ENCODE data around the gene FAU. TPM values are rescaled to one million over a fixed set of nuclear protein-coding genes. Genes with fewer than 3 reads are reported as not detected.

Gene FAU
- total and polyA plus RNA-seq, 2 of the 13 experiments (the other 11 are each of a cell fraction or from before 2014, with no cell fraction given): 374 to 869 TPM

GRCh38 chr11:65095974-65096806 lies 25.7 kb downstream of the FAU start, which contains the start of gene VPS51 (continued):
- TF ChIP-seq, protein P1, sequence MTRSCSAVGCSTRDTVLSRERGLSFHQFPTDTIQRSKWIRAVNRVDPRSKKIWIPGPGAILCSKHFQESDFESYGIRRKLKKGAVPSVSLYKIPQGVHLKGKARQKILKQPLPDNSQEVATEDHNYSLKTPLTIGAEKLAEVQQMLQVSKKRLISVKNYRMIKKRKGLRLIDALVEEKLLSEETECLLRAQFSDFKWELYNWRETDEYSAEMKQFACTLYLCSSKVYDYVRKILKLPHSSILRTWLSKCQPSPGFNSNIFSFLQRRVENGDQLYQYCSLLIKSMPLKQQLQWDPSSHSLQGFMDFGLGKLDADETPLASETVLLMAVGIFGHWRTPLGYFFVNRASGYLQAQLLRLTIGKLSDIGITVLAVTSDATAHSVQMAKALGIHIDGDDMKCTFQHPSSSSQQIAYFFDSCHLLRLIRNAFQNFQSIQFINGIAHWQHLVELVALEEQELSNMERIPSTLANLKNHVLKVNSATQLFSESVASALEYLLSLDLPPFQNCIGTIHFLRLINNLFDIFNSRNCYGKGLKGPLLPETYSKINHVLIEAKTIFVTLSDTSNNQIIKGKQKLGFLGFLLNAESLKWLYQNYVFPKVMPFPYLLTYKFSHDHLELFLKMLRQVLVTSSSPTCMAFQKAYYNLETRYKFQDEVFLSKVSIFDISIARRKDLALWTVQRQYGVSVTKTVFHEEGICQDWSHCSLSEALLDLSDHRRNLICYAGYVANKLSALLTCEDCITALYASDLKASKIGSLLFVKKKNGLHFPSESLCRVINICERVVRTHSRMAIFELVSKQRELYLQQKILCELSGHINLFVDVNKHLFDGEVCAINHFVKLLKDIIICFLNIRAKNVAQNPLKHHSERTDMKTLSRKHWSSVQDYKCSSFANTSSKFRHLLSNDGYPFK (CRISPR knock-in tag; IDR thresholded peaks at IDR 0.05; ENCODE audit: borderline replicate concordance): peak; percentile 100
- no peak; the same call in 1 of the 2 replicates for TF ChIP-seq AFF4 (CRISPR knock-in tag; IDR thresholded peaks at IDR 0.05)
- TF ChIP-seq XRCC5 (optimal IDR thresholded peaks at IDR 0.05; ENCODE audit: low read length): peak; percentile 99
- no peak; the same call in 1 of the 2 replicates for TF ChIP-seq ZNF737 (CRISPR knock-in tag; IDR thresholded peaks at IDR 0.05; ENCODE audit: borderline replicate concordance)
- TF ChIP-seq, protein P2, sequence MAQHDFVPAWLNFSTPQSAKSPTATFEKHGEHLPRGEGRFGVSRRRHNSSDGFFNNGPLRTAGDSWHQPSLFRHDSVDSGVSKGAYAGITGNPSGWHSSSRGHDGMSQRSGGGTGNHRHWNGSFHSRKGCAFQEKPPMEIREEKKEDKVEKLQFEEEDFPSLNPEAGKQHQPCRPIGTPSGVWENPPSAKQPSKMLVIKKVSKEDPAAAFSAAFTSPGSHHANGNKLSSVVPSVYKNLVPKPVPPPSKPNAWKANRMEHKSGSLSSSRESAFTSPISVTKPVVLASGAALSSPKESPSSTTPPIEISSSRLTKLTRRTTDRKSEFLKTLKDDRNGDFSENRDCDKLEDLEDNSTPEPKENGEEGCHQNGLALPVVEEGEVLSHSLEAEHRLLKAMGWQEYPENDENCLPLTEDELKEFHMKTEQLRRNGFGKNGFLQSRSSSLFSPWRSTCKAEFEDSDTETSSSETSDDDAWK (CRISPR knock-in tag; IDR thresholded peaks at IDR 0.05): no peak
- TF ChIP-seq NRL (CRISPR knock-in tag; IDR thresholded peaks at IDR 0.05; ENCODE audit: borderline replicate concordance): peak; percentile 42; the same call in 1 of the 2 replicates
- TF ChIP-seq CHD2 (IDR thresholded peaks at IDR 0.05; ENCODE audit: low read depth, low read length): peak; percentile 55; the same call in 1 of the 2 replicates
- no peak for TF ChIP-seq ZNF235 (CRISPR knock-in tag; IDR thresholded peaks at IDR 0.05; ENCODE audit: borderline replicate concordance)
- TF ChIP-seq ZBTB1 (CRISPR knock-in tag; IDR thresholded peaks at IDR 0.05; ENCODE audit: borderline replicate concordance): no peak
- TF ChIP-seq SMAD1 (CRISPR knock-in tag; IDR thresholded peaks at IDR 0.05; ENCODE audit: borderline replicate concordance, low read depth): no peak
- 0 out of 2 replicates have a peak, but pooled peaks have one; percentile 27 for TF ChIP-seq ZNF543 (CRISPR knock-in tag; IDR thresholded peaks at IDR 0.05)
- peak; percentile 68 for TF ChIP-seq KLF12 (CRISPR knock-in tag; IDR thresholded peaks at IDR 0.05; ENCODE audit: borderline replicate concordance)
- no peak for TF ChIP-seq ZBTB8A (CRISPR knock-in tag; IDR thresholded peaks at IDR 0.05; ENCODE audit: borderline replicate concordance, low read depth)
- TF ChIP-seq IRF1 (CRISPR knock-in tag; IDR thresholded peaks at IDR 0.05; ENCODE audit: low read depth): no peak
- peak; percentile 83; the same call in 1 of the 2 replicates for TF ChIP-seq ZNF891 (CRISPR knock-in tag; IDR thresholded peaks at IDR 0.05)
- TF ChIP-seq, protein P3, sequence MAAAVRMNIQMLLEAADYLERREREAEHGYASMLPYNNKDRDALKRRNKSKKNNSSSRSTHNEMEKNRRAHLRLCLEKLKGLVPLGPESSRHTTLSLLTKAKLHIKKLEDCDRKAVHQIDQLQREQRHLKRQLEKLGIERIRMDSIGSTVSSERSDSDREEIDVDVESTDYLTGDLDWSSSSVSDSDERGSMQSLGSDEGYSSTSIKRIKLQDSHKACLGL (CRISPR knock-in tag; IDR thresholded peaks at IDR 0.05): peak; percentile 58
- peak; percentile 82 for TF ChIP-seq YEATS4 (CRISPR knock-in tag; IDR thresholded peaks at IDR 0.05; ENCODE audit: borderline replicate concordance)
- TF ChIP-seq PHF20 (CRISPR knock-in tag; IDR thresholded peaks at IDR 0.05): peak; percentile 99

Data from HepG2 (cell line).